ENCODE measurements around the gene IER5.

The IER5 gene

GRCh38 chr1:181083842-181084605, 4.5 kb upstream of the IER5 start:
- H3K27me3 ChIP-seq (ENCODE audit: insufficient read depth, poor library complexity, severe bottlenecking) = no peaks in the 10 kb centered on the region
- H3K4me3 ChIP-seq (replicated peaks; ENCODE audit: insufficient read depth, low read length) = no peak overlapping the region
- no peak overlapping the region for H3K27ac ChIP-seq (replicated peaks)
- peak in 1 of 2 experiments; percentile 87 for DNase-seq (ENCODE audit: low read depth in 1 of 2, low spot score in 1 of 2)
- TF ChIP-seq CTCF (IDR thresholded peaks at IDR 0.05; ENCODE audit: insufficient read depth, low read length) (peak; percentile 77), SPI1 (IDR thresholded peaks at IDR 0.05; ENCODE audit: borderline replicate concordance, low read depth) (peak; percentile 11; the same call in 1 of the 2 replicates), REST (IDR thresholded peaks at IDR 0.05; ENCODE audit: insufficient replicate concordance, low read depth) (no peak)

GRCh38 chr1:181084606-181084969, 3.9 kb upstream of the IER5 start:
- H3K27ac ChIP-seq (replicated peaks) = no peak overlapping the region
- no peak for DNase-seq (ENCODE audit: low read depth in 1 of 2, low spot score in 1 of 2)
- H3K4me3 ChIP-seq (replicated peaks; ENCODE audit: insufficient read depth, low read length) = no peak overlapping the region
- H3K27me3 ChIP-seq (ENCODE audit: insufficient read depth, poor library complexity, severe bottlenecking) = no peaks in the 10 kb centered on the region
- TF ChIP-seq REST (IDR thresholded peaks at IDR 0.05; ENCODE audit: insufficient replicate concordance, low read depth) (no peak), POLR2AphosphoS5 (IDR thresholded peaks at IDR 0.05; ENCODE audit: low read depth) (no peak), CTCF (IDR thresholded peaks at IDR 0.05; ENCODE audit: insufficient read depth, low read length) (no peak), SPI1 (IDR thresholded peaks at IDR 0.05; ENCODE audit: borderline replicate concordance, low read depth) (no peak), GABPA (IDR thresholded peaks at IDR 0.05; ENCODE audit: low read depth) (no peak)

- no peak for DNase-seq (ENCODE audit: low read depth in 1 of 2, low spot score in 1 of 2)
- no peak for TF ChIP-seq CTCF (IDR thresholded peaks at IDR 0.05; ENCODE audit: insufficient read depth, low read length)
- TF ChIP-seq POLR2AphosphoS5 (IDR thresholded peaks at IDR 0.05; ENCODE audit: low read depth) = no peak
- no peak for TF ChIP-seq GABPA (IDR thresholded peaks at IDR 0.05; ENCODE audit: low read depth)
- TF ChIP-seq REST (IDR thresholded peaks at IDR 0.05; ENCODE audit: insufficient replicate concordance, low read depth) = no peak
- TF ChIP-seq SPI1 (IDR thresholded peaks at IDR 0.05; ENCODE audit: borderline replicate concordance, low read depth) = no peak
- Histone ChIP-seq H3K27ac (replicated peaks) (no peak overlapping the region), H3K27me3 (ENCODE audit: insufficient read depth, poor library complexity, severe bottlenecking) (no peaks in the 10 kb centered on the region), H3K4me3 (replicated peaks; ENCODE audit: insufficient read depth, low read length) (no peak overlapping the region)
Observed at GRCh38 chr1:181086091-181086490, 2.4 kb upstream of the IER5 start.

Measured in HL-60 (cell line).